Muscle of leg (tissue), 16 donors: ENCODE results near the gene ELP6. TPM values are rescaled to one million over a fixed set of nuclear protein-coding genes. Genes with fewer than 3 reads are reported as not detected.

ENCODE experiments used
- DNase-seq: peaks from one replicate; pipeline ENCODE4 v3.0.0; 2013
- H3K27ac ChIP-seq: one replicate; pipeline ENCODE4 v1.5.1; 2013; ENCODE audit warnings: mild to moderate bottlenecking, low read length, control low read depth
- H3K27me3 ChIP-seq: one replicate; pipeline ENCODE4 v1.6.1; 2013; ENCODE audit warnings: low read length; ENCODE audit not compliant: control insufficient read depth, insufficient read depth
- H3K36me3 ChIP-seq: one replicate; pipeline ENCODE4 v1.6.1; 2013; ENCODE audit warnings: low read length; ENCODE audit not compliant: control insufficient read depth, insufficient read depth
- H3K4me1 ChIP-seq: one replicate; pipeline ENCODE4 v1.6.1; 2013; ENCODE audit warnings: low read length; ENCODE audit not compliant: control insufficient read depth, insufficient read depth
- H3K4me3 ChIP-seq: one replicate; pipeline ENCODE4 v1.5.1; 2013; ENCODE audit warnings: low read length, control low read depth
- H3K9me3 ChIP-seq: replicated peaks from 2 replicates; pipeline ENCODE4 v1.6.1; 2013; ENCODE audit warnings: low read depth, low read length; ENCODE audit not compliant: control insufficient read depth
- WGBS: methylation state at CpG from one replicate; pipeline ENCODE4 v1.1.5; 2013; ENCODE audit warnings: missing lambda C conversion rate; ENCODE audit not compliant: insufficient coverage; 5-methylcytosine and 5-hydroxymethylcytosine counted together
- long read RNA-seq, 11 donors: transcript quantifications; one replicate each; lab custom pipeline, GENCODE V29; 2026
- polyA plus RNA-seq, 8 donors: library from polyadenylated mRNA; unstranded; fragments of 120-200 nt; gene quantifications; one replicate each; pipeline versions ENCODE4 v1.2.1 to v1.2.3, GENCODE V29; 2013; ENCODE audit warnings: inconsistent platforms in 1 of 8, low replicate concordance in 1 of 8; ENCODE audit not compliant: insufficient read length in 8 of 8, insufficient read depth in 1 of 8
- total RNA-seq: library from RNA; stranded (reverse); fragments of 120-200 nt; gene quantifications from one replicate; pipeline ENCODE4 v1.2.4, GENCODE V29; 2013

Gene ELP6, protein sequence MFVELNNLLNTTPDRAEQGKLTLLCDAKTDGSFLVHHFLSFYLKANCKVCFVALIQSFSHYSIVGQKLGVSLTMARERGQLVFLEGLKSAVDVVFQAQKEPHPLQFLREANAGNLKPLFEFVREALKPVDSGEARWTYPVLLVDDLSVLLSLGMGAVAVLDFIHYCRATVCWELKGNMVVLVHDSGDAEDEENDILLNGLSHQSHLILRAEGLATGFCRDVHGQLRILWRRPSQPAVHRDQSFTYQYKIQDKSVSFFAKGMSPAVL
- total RNA-seq (28.0 TPM), polyA plus RNA-seq (10 to 100 TPM; 26.9 to 33.9 (median 29.3) TPM)
- long read RNA-seq, donor 1, partial matches to known transcripts, result 0 of 1 reads
- long read RNA-seq, donor 1, other reads (novel, unspliced or antisense), result 0 of 1 reads
- long read RNA-seq, donor 2, partial matches to known transcripts, result 0 of 1 reads
- long read RNA-seq, donor 2, other reads (novel, unspliced or antisense), result 0 of 1 reads
- long read RNA-seq, donor 3, transcript ELP6-201 (7 exons, 1,401 nt), result major isoform, 8 of 18 reads
- long read RNA-seq, donor 3, partial matches to known transcripts, result 8 of 18 reads
- long read RNA-seq, donor 3, other reads (novel, unspliced or antisense), result 0 of 18 reads
- long read RNA-seq, donor 4, transcript ELP6-201 (7 exons, 1,401 nt), result major isoform, 8 of 8 reads
- long read RNA-seq, donor 4, partial matches to known transcripts, result 0 of 8 reads
- long read RNA-seq, donor 4, other reads (novel, unspliced or antisense), result 0 of 8 reads
- long read RNA-seq, donor 5, transcript ELP6-201 (7 exons, 1,401 nt), result major isoform, 13 of 55 reads
- long read RNA-seq, donor 5, partial matches to known transcripts, result 34 of 55 reads
- long read RNA-seq, donor 5, other reads (novel, unspliced or antisense), result 5 of 55 reads
- long read RNA-seq, donor 6, transcript ELP6-201 (7 exons, 1,401 nt), result major isoform, 18 of 32 reads
- long read RNA-seq, donor 6, partial matches to known transcripts, result 0 of 32 reads
- long read RNA-seq, donor 6, other reads (novel, unspliced or antisense), result 9 of 32 reads
- long read RNA-seq, donor 7, partial matches to known transcripts, result 7 of 12 reads
- long read RNA-seq, donor 7, other reads (novel, unspliced or antisense), result 0 of 12 reads
- long read RNA-seq, donor 8, partial matches to known transcripts, result 0 of 5 reads
- long read RNA-seq, donor 8, other reads (novel, unspliced or antisense), result 0 of 5 reads
- long read RNA-seq, donor 9, partial matches to known transcripts, result 0 of 6 reads
- long read RNA-seq, donor 9, other reads (novel, unspliced or antisense), result 0 of 6 reads
- long read RNA-seq, donor 10, transcript ELP6-201 (7 exons, 1,401 nt), result major isoform, 8 of 9 reads
- long read RNA-seq, donor 10, partial matches to known transcripts, result 0 of 9 reads
- long read RNA-seq, donor 10, other reads (novel, unspliced or antisense), result 0 of 9 reads
- long read RNA-seq, donor 11, partial matches to known transcripts, result 0 of 3 reads
- long read RNA-seq, donor 11, other reads (novel, unspliced or antisense), result 0 of 3 reads

DNA sequence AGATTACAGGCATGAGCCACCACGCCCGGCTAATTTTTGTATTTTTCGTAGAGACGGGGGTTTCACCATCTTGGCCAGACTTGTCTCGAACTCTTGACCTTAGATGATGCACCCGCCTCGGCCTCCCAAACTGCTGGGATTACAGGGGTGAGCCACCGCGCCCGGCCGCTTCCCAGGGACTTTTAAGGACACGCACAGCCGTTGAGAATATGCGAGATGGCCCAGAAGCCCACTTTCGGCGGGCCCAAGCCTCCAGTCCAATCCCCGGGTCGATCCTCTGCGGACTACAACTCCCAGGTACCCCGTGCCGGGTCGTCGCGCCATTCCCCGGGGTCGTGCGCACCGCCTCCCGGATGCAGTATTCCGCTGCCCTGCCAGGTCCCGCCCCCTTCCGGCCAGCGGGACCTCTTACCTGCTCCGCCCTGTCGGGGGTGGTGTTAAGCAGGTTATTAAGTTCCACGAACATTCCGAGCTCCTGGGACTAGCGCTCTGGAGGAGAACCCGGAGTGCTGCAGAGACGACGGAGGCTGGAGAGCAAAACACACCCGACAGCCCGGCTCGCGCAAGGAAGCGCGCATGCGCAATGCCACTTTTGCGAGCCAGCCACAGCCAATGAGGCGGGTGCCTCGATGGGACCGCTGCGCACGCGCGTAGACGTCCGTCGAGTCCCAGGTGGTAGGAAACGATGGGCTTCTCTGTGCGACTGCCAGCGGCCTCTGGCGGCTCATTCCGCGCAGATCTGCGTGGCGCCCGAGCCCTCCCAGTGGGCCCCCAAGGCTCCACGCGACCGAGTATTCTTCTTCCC, at the start of gene ELP6:
ELP6 (minus strand) TSS at position 588 of the 805 bp plus-strand sequence; CDS start at position 466, 122 bp downstream.
- H3K36me3 ChIP-seq, result peaks cover 25% of the 10 kb centered on the region
- H3K27me3 ChIP-seq, result no peaks in the 10 kb centered on the region
- no peaks in the 10 kb centered on the region for H3K9me3 ChIP-seq
- WGBS, result under 1% methylated on average over 68 of the region's 71 CpGs
- DNase-seq, result peak; percentile 99
- peak within 1 kb of the TSS; percentile 67 for H3K4me3 ChIP-seq
- peaks cover 5% of the 10 kb centered on the region for H3K4me1 ChIP-seq
- peak within 1 kb of the TSS; percentile 97 for H3K27ac ChIP-seq

DNA sequence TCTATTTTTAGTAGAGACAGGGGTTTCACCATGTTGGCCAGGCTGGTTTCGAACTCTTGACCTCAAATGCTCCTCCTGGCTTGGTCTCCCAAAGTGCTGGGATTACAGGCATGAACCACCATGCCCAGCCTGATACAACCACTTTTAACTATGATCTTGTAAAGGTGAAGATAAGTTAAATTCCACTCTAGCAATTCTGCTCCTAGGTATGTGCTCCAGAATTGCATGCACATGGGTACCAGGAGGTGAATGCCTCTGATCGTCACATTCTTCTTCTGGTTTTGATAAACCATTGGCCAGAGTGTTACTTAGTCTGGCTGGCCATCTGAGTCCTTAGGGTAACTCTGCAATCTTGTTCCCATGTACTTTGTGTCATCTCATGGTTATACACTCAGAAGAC, 42.8 kb upstream of the ELP6 start:
- no peaks in the 10 kb centered on the region for H3K36me3 ChIP-seq
- no peak overlapping the region for H3K27ac ChIP-seq
- H3K9me3 ChIP-seq, result no peaks in the 10 kb centered on the region
- WGBS, result 60% methylated on average over 1 of the region's 2 CpGs
- H3K4me1 ChIP-seq, result no peaks in the 10 kb centered on the region
- H3K4me3 ChIP-seq, result no peak overlapping the region
- H3K27me3 ChIP-seq, result no peaks in the 10 kb centered on the region
- DNase-seq, result no peak

DNA sequence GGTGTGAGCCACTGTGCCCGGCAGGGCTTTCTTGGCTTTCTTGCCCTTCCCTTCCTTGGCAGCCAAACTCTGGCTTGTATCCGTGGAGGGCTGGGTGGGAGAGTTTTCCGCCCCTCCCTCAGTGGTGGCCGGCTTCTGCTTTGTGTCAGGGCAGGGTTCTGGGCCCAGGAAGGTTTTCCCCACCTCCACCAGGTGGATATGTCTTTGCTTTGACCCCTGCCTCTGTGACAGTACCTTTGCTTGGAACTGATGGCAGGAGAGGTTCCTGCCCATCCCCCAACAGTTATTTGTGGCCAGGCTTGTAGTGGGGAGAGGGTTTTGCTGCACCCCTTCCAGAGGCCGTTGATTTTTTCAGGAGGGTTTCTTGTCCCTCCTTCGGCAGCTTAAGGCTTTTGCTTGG, 40.8 kb upstream of the ELP6 start:
- H3K4me1 ChIP-seq, result no peaks in the 10 kb centered on the region
- no CpG with 5 or more reads among the region's 6 CpGs for WGBS
- H3K4me3 ChIP-seq, result no peak overlapping the region

DNA sequence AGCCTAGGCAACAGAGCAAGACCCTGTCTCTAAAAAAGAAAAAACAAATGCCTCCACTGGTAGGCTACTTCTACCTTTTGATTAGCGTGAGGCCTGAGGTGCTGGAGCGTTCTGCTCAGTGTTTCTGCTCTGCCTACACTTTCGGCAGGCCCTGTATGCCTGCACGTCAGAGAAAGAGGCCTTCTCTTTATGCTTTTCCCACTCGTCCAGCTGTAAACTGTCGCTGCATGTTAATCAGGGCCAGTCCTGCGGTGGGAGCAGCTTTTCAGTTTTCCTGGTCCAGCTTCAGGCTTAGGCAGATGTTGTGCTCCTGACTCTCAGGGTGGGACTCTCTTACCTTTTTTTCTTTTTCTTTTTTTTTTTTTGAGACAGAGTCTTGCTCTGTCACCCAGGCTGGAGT, 39.9 kb upstream of the ELP6 start:
- Histone ChIP-seq H3K27ac (no peak overlapping the region), H3K4me3 (no peak overlapping the region), H3K27me3 (no peaks in the 10 kb centered on the region), H3K36me3 (no peaks in the 10 kb centered on the region), H3K9me3 (no peaks in the 10 kb centered on the region), H3K4me1 (no peaks in the 10 kb centered on the region)
- WGBS, result 34% methylated on average over 7 of the region's 7 CpGs
- DNase-seq, result no peak

More for the DNA sequence above, 40.8 kb upstream of the ELP6 start:
- Histone ChIP-seq H3K27ac (no peak overlapping the region), H3K36me3 (no peaks in the 10 kb centered on the region), H3K27me3 (no peaks in the 10 kb centered on the region), H3K9me3 (no peaks in the 10 kb centered on the region)
- no peak for DNase-seq

DNA sequence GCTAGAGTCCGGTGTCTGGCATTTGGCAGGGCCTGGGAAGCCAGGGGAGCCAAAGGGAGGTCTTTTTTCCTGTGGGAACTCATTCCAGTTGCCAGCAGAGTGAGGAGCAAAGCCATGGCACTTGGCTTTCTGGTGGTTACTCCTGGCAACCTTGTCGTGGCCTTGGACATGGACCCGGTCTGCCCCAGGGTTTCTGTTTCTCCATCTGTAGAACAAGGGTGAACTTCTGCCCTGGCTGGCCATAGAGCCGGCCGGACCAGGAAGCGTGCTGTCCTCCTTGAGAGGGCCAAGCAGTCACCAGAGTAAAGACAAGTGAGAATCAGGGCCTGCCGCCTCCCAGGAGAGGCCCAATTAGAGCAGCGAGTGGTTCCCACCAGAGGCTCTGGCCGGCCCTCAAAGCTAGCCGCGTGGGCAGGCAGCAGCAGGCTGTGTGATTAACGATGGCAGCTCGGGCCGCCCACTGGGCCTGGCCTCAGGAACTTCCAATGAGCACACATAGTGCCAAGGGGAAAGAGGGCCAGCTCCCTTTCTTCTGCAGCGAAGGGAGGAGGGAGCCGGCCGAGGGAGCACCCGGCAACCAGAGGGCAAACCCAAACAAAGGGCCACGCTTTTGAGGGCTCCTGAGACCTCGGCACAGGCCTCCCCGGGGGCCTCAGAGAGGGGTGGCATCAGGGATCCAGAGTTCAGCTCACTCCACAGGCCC, 29.1 kb upstream of the ELP6 start:
- peak; percentile 40 for DNase-seq
- H3K27ac ChIP-seq, result no peak overlapping the region
- no peak overlapping the region for H3K4me3 ChIP-seq
- H3K9me3 ChIP-seq, result no peaks in the 10 kb centered on the region
- peaks cover 8% of the 10 kb centered on the region for H3K4me1 ChIP-seq
- 44% methylated on average over 16 of the region's 21 CpGs for WGBS
- H3K27me3 ChIP-seq, result peaks cover 2% of the 10 kb centered on the region
- H3K36me3 ChIP-seq, result no peaks in the 10 kb centered on the region

DNA sequence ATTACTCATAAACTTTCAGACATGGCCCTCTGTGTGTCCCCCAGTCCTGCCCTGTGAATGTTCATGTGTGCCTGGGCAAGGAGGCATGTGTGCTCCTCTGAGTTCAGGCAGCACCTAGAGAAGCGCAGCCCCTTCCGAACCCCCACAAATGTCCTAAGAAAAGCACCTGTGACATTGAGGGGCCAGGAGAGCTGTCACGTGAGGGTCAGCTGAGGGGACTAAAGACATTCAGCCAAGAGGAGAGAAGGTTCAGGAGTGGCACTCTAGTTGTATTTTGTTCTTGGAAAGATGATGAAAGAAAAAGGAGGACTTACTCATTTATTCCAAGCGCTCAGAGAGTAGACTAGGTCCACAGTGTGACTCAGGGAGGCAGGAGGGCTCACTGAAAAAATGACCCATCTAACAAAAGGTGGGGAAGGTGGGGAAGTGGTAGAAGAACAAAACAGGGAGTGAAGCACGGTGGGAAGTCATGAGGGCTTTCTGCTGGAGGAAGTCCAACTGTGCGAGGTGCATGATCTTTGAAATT, 28.1 kb upstream of the ELP6 start:
- Histone ChIP-seq H3K4me1 (peaks cover 8% of the 10 kb centered on the region), H3K9me3 (no peaks in the 10 kb centered on the region), H3K36me3 (no peaks in the 10 kb centered on the region), H3K4me3 (no peak overlapping the region), H3K27ac (no peak overlapping the region), H3K27me3 (peaks cover 2% of the 10 kb centered on the region)
- no peak for DNase-seq
- 57% methylated on average over 4 of the region's 6 CpGs for WGBS

DNA sequence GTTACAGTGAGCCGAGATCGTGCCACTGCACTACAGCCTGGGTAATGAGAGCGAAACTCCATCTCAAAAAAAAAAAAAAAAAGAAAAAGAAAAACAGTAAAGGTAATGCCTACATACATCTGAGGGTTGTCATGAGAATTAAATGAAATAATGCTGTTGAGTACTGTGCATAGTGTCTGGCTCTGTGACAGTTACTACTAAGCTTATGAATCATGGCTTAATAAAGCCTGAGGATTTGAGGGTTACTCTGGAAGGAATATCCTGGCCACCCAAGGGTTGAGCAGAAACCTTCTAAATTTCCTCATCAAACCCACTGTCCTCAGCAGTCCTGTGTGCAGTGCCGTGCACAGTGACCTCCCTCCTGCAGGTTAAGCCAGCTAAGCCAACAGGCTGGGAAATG, 26.8 kb upstream of the ELP6 start:
- no peak overlapping the region for H3K4me3 ChIP-seq
- peaks cover 2% of the 10 kb centered on the region for H3K27me3 ChIP-seq
- no peaks in the 10 kb centered on the region for H3K9me3 ChIP-seq
- H3K27ac ChIP-seq, result no peak overlapping the region
- no peaks in the 10 kb centered on the region for H3K36me3 ChIP-seq
- DNase-seq, result no peak
- peaks cover 8% of the 10 kb centered on the region for H3K4me1 ChIP-seq
- WGBS, result 45% methylated on average over 1 of the region's 4 CpGs

DNA sequence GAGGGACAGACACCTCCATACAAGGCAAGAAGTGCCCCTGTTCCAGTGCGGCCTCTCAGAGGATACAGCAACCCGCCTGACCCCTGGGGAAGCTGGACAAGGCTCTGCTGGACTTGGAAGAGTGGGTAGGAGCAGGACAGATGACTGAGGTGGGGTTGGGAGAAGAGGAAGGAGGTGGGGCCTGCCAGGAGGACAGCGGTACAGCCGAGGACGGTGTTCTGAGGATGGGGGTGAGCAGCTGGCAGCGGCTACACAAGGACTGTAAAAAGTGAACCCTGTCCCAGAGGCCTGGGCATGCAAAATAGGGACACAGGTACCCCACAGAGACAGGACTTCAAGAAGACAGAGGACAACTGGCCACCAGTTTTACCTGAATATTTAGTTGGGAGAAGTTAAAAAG, 23.5 kb upstream of the ELP6 start:
- H3K27ac ChIP-seq, result no peak overlapping the region
- no peak overlapping the region for H3K4me3 ChIP-seq
- 56% methylated on average over 5 of the region's 6 CpGs for WGBS
- H3K27me3 ChIP-seq, result peaks cover 2% of the 10 kb centered on the region
- no peaks in the 10 kb centered on the region for H3K36me3 ChIP-seq
- DNase-seq, result no peak
- no peaks in the 10 kb centered on the region for H3K9me3 ChIP-seq
- no peaks in the 10 kb centered on the region for H3K4me1 ChIP-seq
